ENCODE measurements around the gene AIDA.
"Not testable (repeated sequence)": the region's sequence is repeated elsewhere in the genome, so short reads cannot be mapped to it uniquely, and the experiment has no call there.

AIDA gene

GRCh38 chr1:222711319-222712252 lies 705 bp downstream of the AIDA start:
- DNase-seq (ENCODE audit: low read depth, low spot score), result peak; percentile 72

- no peak for DNase-seq (ENCODE audit: low read depth, low spot score)
Observed at GRCh38 chr1:222709700-222710153, 2.6 kb downstream of the AIDA start.

- no peak for DNase-seq (ENCODE audit: low read depth, low spot score)
Observed at GRCh38 chr1:222706815-222707214, 5.5 kb downstream of the AIDA start.

GRCh38 chr1:222704260-222704659 lies 8.0 kb downstream of the AIDA start:
- DNase-seq (ENCODE audit: low read depth, low spot score), result no peak

- DNase-seq (ENCODE audit: low read depth, low spot score), result no peak
Observed at GRCh38 chr1:222702210-222702609, 10.1 kb downstream of the AIDA start.

- peak; percentile 65 for DNase-seq (ENCODE audit: low read depth, low spot score)
Observed at GRCh38 chr1:222697826-222698225, 14.5 kb downstream of the AIDA start.

GRCh38 chr1:222697203-222697602 lies 15.1 kb downstream of the AIDA start:
- DNase-seq (ENCODE audit: low read depth, low spot score), result no peak

- no peak for DNase-seq (ENCODE audit: low read depth, low spot score)
Observed at GRCh38 chr1:222696741-222697140, 15.6 kb downstream of the AIDA start.

- no peak for DNase-seq (ENCODE audit: low read depth, low spot score)
Observed at GRCh38 chr1:222694927-222695326, 17.4 kb downstream of the AIDA start.

GRCh38 chr1:222691016-222691415 lies 21.3 kb downstream of the AIDA start:
- no peak for DNase-seq (ENCODE audit: low read depth, low spot score)

GRCh38 chr1:222680080-222680479 lies 32.2 kb downstream of the AIDA start:
- no peak for DNase-seq (ENCODE audit: low read depth, low spot score)

- no peak for DNase-seq (ENCODE audit: low read depth, low spot score)
Observed at GRCh38 chr1:222670110-222670509, 42.2 kb downstream of the AIDA start.

GRCh38 chr1:222669107-222669506 lies 43.2 kb downstream of the AIDA start:
- not testable (repeated sequence) for DNase-seq (ENCODE audit: low read depth, low spot score)

GRCh38 chr1:222668184-222668583 lies 44.1 kb downstream of the AIDA start:
- not testable (repeated sequence) for DNase-seq (ENCODE audit: low read depth, low spot score)

- no peak for DNase-seq (ENCODE audit: low read depth, low spot score)
Observed at GRCh38 chr1:222665964-222666363, 46.3 kb downstream of the AIDA start.

- DNase-seq (ENCODE audit: low read depth, low spot score), result no peak
Observed at GRCh38 chr1:222663431-222663934, 48.8 kb downstream of the AIDA start.

GRCh38 chr1:222657899-222658298 lies 54.4 kb downstream of the AIDA start:
- DNase-seq (ENCODE audit: low read depth, low spot score), result no peak

GRCh38 chr1:222656391-222657155 lies 55.7 kb downstream of the AIDA start:
- DNase-seq (ENCODE audit: low read depth, low spot score), result no peak

GRCh38 chr1:222654849-222655248 lies 57.4 kb downstream of the AIDA start:
- DNase-seq (ENCODE audit: low read depth, low spot score), result peak; percentile 23

GRCh38 chr1:222653178-222653827 lies 59.0 kb downstream of the AIDA start:
- DNase-seq (ENCODE audit: low read depth, low spot score), result no peak

GRCh38 chr1:222652676-222653075 lies 59.6 kb downstream of the AIDA start:
- no peak for DNase-seq (ENCODE audit: low read depth, low spot score)

- DNase-seq (ENCODE audit: low read depth, low spot score), result no peak
Observed at GRCh38 chr1:222644636-222644980, 67.7 kb downstream of the AIDA start.
